HCT116 (cell line): ENCODE measurements around the gene ST7.

Source experiments
- CTCF ChIP-seq, 3 experiments: fragments of 200-600 bp in 1 of 3; sonication (generic) in 1 of 3; IDR thresholded peaks in 2 of 3; conservative IDR thresholded peaks in 1 of 3; 2 replicates each; pipeline ENCODE4 v1.5.1; 2012 to 2017; ENCODE audit warnings: low read depth in 2 of 3, low read length in 2 of 3, antibody characterized with exemption in 1 of 3, borderline replicate concordance in 1 of 3, control low read depth in 1 of 3, mild to moderate bottlenecking in 1 of 3, mixed read lengths in 1 of 3, mixed run types in 1 of 3, moderate library complexity in 1 of 3; ENCODE audit not compliant: insufficient read depth in 1 of 3
- REST ChIP-seq: IDR thresholded peaks from 2 replicates; pipeline ENCODE4 v1.6.1; 2012; ENCODE audit warnings: low read depth
- SP1 ChIP-seq: IDR thresholded peaks from 2 replicates; pipeline ENCODE4 v1.6.1; 2012; ENCODE audit warnings: low read depth

GRCh38 chr7:117143066-117143465, 189.8 kb downstream of the ST7 start:
- TF ChIP-seq CTCF (IDR thresholded peaks at IDR 0.05 in 2 of 3, conservative IDR thresholded peaks at IDR 0.05 in 1 of 3; ENCODE audit: borderline replicate concordance in 1 of 3, insufficient read depth in 1 of 3, low read depth in 2 of 3, low read length in 2 of 3) (no peak), REST (no peak), SP1 (no peak)
